Fibroblast of lung (primary cell): ENCODE data around the gene POLR3F.

Source experiments
- EZH2 ChIP-seq: IDR thresholded peaks from 2 replicates; pipeline ENCODE4 v1.5.1; 2012; ENCODE audit warnings: low read length, control low read depth, mild to moderate bottlenecking; ENCODE audit errors: missing control alignments
- TF ChIP-seq, protein P1 (sequence below), 2 donors: IDR thresholded peaks in 1 of 2; conservative IDR thresholded peaks in 1 of 2; 1 replicate in 1 of 2; 2 replicates in 1 of 2; pipeline ENCODE4 v1.5.1; 2011 to 2012; ENCODE audit warnings: low read length in 2 of 2, control low read depth in 1 of 2, inconsistent platforms in 1 of 2, low read depth in 1 of 2, mild to moderate bottlenecking in 1 of 2

DNA sequence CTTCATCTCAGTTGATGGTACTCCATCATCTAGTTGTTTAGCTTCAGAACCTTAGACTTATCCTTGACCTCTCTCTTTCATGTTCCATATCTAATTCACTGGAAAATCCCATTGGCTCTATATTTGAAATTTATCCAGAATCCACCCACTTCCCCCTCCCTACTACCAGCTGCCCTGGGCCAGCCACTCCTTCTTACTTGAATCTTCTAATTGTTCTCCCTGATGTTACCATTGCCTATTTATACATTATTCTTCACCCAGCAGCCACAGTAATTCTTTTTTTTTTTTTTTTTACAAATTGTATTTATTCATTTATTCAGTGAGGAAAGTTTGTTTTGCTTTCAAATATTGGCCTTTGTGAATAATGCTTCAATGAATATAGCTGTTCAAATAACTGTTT is 48.8 kb downstream of the POLR3F start:
- TF ChIP-seq, protein P1, sequence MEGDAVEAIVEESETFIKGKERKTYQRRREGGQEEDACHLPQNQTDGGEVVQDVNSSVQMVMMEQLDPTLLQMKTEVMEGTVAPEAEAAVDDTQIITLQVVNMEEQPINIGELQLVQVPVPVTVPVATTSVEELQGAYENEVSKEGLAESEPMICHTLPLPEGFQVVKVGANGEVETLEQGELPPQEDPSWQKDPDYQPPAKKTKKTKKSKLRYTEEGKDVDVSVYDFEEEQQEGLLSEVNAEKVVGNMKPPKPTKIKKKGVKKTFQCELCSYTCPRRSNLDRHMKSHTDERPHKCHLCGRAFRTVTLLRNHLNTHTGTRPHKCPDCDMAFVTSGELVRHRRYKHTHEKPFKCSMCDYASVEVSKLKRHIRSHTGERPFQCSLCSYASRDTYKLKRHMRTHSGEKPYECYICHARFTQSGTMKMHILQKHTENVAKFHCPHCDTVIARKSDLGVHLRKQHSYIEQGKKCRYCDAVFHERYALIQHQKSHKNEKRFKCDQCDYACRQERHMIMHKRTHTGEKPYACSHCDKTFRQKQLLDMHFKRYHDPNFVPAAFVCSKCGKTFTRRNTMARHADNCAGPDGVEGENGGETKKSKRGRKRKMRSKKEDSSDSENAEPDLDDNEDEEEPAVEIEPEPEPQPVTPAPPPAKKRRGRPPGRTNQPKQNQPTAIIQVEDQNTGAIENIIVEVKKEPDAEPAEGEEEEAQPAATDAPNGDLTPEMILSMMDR (conservative IDR thresholded peaks at IDR 0.05 in 1 of 2, IDR thresholded peaks at IDR 0.05 in 1 of 2; ENCODE audit: low read depth in 1 of 2, low read length in 2 of 2), result no peak
- no peak for TF ChIP-seq EZH2
